ENCODE measurements around the gene OVOL2. TPM values are rescaled to one million over a fixed set of nuclear protein-coding genes. Genes with fewer than 3 reads are reported as not detected.

The OVOL2 gene
- total RNA-seq, 6 donors from 2014 or later, result 6.6 to 36.7 (median 19.2) TPM

DNA sequence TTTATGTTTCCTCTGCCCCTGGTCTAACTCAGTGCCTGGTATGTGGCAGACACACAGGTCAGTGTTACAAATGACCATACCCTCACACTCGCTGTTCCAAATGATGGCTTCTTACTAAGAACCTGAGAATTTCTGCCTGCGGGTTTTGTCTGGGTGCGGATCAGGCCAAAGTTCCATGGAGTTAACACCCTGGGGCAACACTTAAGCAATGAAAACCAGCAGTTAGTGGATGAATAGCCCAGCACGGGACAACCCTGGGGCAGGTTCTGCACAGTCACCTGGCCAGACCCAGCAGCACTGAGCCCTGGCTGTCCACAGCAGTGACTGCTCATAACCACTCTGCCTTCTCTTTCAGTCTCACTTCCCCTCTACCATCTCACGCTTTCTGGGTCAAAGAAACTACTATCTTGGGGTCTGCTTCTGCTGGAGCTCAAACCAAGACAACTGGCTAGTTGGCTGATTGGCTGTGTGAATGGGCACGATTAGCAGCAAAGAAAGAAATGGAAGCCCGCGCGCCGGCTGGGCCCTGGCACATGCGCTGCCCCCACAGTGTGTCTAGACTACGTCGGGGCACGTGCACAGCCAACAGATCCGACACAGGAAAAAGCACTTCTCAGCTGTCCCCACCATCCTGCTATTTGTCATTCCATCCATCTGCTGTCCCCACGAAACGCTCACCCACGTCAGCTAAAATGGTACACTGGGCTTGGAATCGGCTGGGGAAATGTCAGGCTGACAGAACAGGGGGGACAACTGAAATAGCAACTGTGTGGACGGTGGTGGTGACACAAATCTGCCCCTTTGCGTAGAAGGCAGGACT, 52.3 kb downstream of the OVOL2 start:
- WGBS, 2 donors, result 75 to 76% methylated on average over 21 of the region's 21 CpGs
- peak; percentile 15 to 58 for DNase-seq
- Histone ChIP-seq H3K27me3 (no peaks in the 10 kb centered on the region), H3K27ac (peak overlapping the region in 1 of 4 donors; percentile 52), H3K9me3 (no peaks in the 10 kb centered on the region), H3K4me3 (no peak overlapping the region), H3K4me1 (peaks cover 0 to 26% (median 9%) of the 10 kb centered on the region in 4 donors), H3K36me3 (no peaks in the 10 kb centered on the region)
- no peak for TF ChIP-seq POLR2AphosphoS5 (IDR thresholded peaks at IDR 0.05)
- peak in 1 of 2 donors; percentile 34 for ATAC-seq (ENCODE audit: low FRiP score in 2 of 2)

DNA sequence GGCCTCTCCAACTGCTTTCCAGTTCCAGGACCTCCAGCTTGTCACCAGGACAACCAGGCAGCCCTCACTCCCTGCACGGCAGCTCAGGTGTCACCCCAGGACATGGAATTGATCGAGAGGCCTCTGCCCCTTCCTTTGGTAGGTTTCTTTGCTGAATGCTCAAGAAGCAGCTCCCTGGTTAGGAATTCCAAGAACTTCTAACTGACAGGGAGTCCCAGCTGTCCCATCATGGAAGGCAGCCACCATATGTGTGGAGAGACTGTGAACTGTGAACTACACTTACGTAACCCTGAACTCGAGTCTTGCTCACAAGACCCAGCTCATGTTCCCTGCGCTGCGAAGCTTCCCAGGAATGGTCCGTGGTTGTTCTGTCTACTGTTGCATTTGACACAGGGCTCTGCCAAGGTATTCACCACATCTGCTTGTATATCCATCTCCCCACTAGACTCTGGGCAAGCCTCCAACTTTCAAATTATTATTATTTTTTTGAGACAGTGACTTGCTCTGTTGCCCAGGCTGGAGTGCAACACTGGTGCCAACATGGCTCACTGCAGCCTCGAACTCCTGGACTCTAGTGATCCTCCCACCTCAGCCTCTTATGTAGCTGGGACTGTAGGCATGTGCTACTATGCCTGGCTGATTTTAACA, 53.2 kb downstream of the OVOL2 start:
- Histone ChIP-seq H3K27me3 (no peaks in the 10 kb centered on the region), H3K4me3 (no peak overlapping the region), H3K9me3 (no peaks in the 10 kb centered on the region), H3K27ac (no peak overlapping the region), H3K36me3 (no peaks in the 10 kb centered on the region), H3K4me1 (peaks cover 0 to 26% (median 9%) of the 10 kb centered on the region in 4 donors)
- DNase-seq (peak in 1 of 2 donors; percentile 21), ATAC-seq (ENCODE audit: low FRiP score in 2 of 2) (no peak)
- WGBS, 2 donors, result 68% methylated on average over 7 to 8 of the region's 8 CpGs
- TF ChIP-seq EP300 (IDR thresholded peaks at IDR 0.05) (peak in 1 of 4 donors; percentile 65), POLR2A (IDR thresholded peaks at IDR 0.05) (no peak), POLR2AphosphoS5 (IDR thresholded peaks at IDR 0.05) (peak in 1 of 2 donors; percentile 24)

DNA sequence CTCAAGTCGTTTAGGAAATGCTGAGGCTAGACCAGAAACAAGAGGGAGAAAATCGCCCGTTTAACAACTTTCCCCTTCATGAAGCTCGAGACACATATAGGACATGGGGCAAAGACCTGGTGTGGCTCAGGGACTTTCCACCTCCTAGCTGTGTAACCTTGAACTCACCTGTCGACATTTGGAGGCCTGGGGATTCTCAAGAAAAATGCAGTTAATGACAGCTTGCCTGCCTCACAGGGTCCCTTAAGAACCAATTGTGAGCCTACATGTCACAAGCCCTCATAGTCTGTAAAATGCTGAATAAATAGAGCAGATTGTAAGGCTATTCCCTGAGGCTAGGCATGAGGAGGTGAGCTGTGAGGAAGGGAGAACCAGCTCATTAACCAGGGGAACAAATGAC, 53.8 kb downstream of the OVOL2 start:
- Histone ChIP-seq H3K4me3 (no peak overlapping the region), H3K27ac (no peak overlapping the region), H3K36me3 (no peaks in the 10 kb centered on the region), H3K9me3 (no peaks in the 10 kb centered on the region), H3K4me1 (peaks cover 0 to 26% (median 9%) of the 10 kb centered on the region in 4 donors), H3K27me3 (no peaks in the 10 kb centered on the region)
- ATAC-seq (ENCODE audit: low FRiP score in 2 of 2) (no peak), DNase-seq (peak in 1 of 2 donors; percentile 10)
- WGBS, 2 donors, result 59 to 67% methylated on average over 5 of the region's 5 CpGs
- TF ChIP-seq EP300 (IDR thresholded peaks at IDR 0.05) (no peak), POLR2AphosphoS5 (IDR thresholded peaks at IDR 0.05) (no peak), POLR2A (IDR thresholded peaks at IDR 0.05) (no peak)
- TF ChIP-seq, protein P1, sequence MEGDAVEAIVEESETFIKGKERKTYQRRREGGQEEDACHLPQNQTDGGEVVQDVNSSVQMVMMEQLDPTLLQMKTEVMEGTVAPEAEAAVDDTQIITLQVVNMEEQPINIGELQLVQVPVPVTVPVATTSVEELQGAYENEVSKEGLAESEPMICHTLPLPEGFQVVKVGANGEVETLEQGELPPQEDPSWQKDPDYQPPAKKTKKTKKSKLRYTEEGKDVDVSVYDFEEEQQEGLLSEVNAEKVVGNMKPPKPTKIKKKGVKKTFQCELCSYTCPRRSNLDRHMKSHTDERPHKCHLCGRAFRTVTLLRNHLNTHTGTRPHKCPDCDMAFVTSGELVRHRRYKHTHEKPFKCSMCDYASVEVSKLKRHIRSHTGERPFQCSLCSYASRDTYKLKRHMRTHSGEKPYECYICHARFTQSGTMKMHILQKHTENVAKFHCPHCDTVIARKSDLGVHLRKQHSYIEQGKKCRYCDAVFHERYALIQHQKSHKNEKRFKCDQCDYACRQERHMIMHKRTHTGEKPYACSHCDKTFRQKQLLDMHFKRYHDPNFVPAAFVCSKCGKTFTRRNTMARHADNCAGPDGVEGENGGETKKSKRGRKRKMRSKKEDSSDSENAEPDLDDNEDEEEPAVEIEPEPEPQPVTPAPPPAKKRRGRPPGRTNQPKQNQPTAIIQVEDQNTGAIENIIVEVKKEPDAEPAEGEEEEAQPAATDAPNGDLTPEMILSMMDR (IDR thresholded peaks at IDR 0.05), result no peak

DNA sequence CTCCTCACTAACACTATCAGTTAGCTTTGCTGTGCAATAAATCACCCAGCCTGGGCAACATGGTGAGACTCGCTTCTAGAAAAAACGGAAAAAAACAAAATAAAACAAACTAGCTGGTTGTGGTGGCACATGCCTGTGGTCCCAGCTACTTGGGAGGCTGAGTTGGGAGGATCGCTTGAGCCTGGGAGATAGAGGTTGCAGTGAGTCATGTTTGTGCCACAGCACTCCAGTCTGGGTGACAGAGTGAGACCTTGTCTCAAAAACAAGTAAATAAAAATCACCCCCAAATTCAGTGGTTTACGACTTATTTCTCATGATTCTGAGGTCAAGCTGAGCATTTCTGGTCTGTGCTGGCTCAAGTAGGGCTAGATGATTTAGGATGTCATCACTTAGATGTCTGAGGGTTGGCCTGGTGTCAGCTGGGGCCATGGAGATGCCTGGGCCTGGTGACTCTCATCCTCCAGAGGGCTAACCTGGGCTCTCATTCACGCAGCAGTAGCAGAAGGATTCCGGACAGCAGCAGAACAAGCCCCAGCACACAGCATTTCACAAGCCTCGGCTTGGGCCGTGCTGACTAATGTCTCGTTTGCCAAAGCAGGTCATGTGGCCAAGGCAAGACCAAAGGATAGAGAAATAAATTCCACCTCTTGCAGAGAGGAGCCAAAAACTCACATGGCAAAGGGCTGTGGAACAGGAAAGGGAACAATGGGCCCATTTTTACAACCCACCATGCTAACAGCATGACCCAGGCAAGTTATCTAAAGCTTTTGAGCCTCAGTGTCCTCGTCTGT, 56.4 kb downstream of the OVOL2 start:
- H3K4me3 ChIP-seq, result no peak overlapping the region
- peak in 1 of 2 donors; percentile 68 for DNase-seq
- no peaks in the 10 kb centered on the region for H3K36me3 ChIP-seq
- TF ChIP-seq, protein P1 (IDR thresholded peaks at IDR 0.05), result no peak
- no peak for TF ChIP-seq POLR2A (IDR thresholded peaks at IDR 0.05)
- no peak for TF ChIP-seq POLR2AphosphoS5 (IDR thresholded peaks at IDR 0.05)
- no peak for TF ChIP-seq EP300 (IDR thresholded peaks at IDR 0.05)
- no peaks in the 10 kb centered on the region for H3K27me3 ChIP-seq
- peak; percentile 50 to 91 for ATAC-seq (ENCODE audit: low FRiP score in 2 of 2)
- WGBS, 2 donors, result 75 to 84% methylated on average over 10 of the region's 10 CpGs
- H3K4me1 ChIP-seq, result peaks cover 0 to 17% (median 6%) of the 10 kb centered on the region in 4 donors
- H3K27ac ChIP-seq, result no peak overlapping the region
- no peaks in the 10 kb centered on the region for H3K9me3 ChIP-seq

DNA sequence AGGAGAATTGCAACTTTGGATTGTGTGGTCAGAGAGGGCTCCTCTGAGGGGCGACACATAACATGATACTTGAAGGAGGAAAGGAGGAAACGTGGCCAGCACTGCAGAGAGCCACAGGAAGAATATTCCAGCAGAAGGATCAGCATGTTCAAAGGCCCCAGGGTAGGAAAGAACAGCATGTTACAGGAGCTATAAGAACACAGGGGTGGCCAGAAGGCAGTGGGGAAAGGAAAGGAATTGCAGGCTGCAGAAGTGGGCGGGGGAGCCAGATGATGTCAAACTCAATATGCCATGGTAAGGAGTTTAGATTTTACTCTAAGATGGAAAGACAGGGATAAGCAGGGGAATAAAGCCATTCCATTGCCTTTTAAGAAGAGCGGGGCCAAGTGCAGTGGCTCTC, 58.1 kb downstream of the OVOL2 start:
- WGBS, 2 donors, result 77 to 82% methylated on average over 4 of the region's 4 CpGs
- TF ChIP-seq POLR2AphosphoS5 (IDR thresholded peaks at IDR 0.05), result no peak
- no peak for TF ChIP-seq EP300 (IDR thresholded peaks at IDR 0.05)
- TF ChIP-seq POLR2A (IDR thresholded peaks at IDR 0.05), result no peak
- TF ChIP-seq, protein P1 (IDR thresholded peaks at IDR 0.05), result no peak

More for the DNA sequence above, 58.1 kb downstream of the OVOL2 start:
- Histone ChIP-seq H3K4me1 (peaks cover 0 to 14% (median 1%) of the 10 kb centered on the region in 4 donors), H3K36me3 (no peaks in the 10 kb centered on the region), H3K27ac (no peak overlapping the region), H3K27me3 (no peaks in the 10 kb centered on the region), H3K4me3 (no peak overlapping the region), H3K9me3 (no peaks in the 10 kb centered on the region)
- DNase-seq (no peak), ATAC-seq (ENCODE audit: low FRiP score in 2 of 2) (no peak)

All from upper lobe of left lung (tissue), 6 donors.